ENCODE measurements around the gene ANKRD65. TPM values are rescaled to one million over a fixed set of nuclear protein-coding genes. Genes with fewer than 3 reads are reported as not detected.

The ANKRD65 gene
- total and polyA plus RNA-seq, 12 donors: 0.22 to 3.4 (median 1.6) TPM

DNA sequence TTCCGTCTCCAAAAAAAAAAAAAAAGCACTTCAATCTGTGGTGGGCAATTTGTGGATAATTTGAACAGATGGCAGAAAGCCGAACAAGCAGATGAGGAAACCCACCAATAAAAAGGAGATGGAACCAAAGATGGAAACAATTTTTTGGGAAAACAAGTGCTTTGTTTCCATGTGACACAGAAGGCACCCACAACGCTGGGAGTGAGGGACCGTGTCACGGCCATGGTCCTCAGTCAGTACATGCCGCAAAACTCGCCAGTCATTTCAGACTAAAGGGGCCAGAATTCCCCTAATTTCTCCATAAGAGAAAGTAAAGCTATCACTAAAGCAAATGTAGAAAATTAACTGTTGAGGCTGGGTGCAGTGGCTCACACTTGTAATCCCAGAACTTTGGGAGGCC, 27.0 kb downstream of the ANKRD65 start:
- Histone ChIP-seq H3K27ac (no peak overlapping the region), H3K36me3 (replicated peaks in 1 of 2) (peaks cover 0 to 90% of the 10 kb centered on the region in 2 donors), H3K27me3 (no peaks in the 10 kb centered on the region), H3K4me3 (no peak overlapping the region), H3K4me1 (replicated peaks in 1 of 2) (peaks cover 6 to 11% of the 10 kb centered on the region in 2 donors), H3K9me3 (replicated peaks in 1 of 3) (no peaks in the 10 kb centered on the region)
- no peak for TF ChIP-seq POLR2A (IDR thresholded peaks at IDR 0.05)
- TF ChIP-seq, protein P1, sequence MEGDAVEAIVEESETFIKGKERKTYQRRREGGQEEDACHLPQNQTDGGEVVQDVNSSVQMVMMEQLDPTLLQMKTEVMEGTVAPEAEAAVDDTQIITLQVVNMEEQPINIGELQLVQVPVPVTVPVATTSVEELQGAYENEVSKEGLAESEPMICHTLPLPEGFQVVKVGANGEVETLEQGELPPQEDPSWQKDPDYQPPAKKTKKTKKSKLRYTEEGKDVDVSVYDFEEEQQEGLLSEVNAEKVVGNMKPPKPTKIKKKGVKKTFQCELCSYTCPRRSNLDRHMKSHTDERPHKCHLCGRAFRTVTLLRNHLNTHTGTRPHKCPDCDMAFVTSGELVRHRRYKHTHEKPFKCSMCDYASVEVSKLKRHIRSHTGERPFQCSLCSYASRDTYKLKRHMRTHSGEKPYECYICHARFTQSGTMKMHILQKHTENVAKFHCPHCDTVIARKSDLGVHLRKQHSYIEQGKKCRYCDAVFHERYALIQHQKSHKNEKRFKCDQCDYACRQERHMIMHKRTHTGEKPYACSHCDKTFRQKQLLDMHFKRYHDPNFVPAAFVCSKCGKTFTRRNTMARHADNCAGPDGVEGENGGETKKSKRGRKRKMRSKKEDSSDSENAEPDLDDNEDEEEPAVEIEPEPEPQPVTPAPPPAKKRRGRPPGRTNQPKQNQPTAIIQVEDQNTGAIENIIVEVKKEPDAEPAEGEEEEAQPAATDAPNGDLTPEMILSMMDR (IDR thresholded peaks at IDR 0.05): no peak
- 94 to 96% (median 96%) methylated on average over 7 of the region's 7 CpGs for WGBS, 4 donors
- DNase-seq: no peak
- intact Hi-C loops (cut with DNase I): no loop called here

DNA sequence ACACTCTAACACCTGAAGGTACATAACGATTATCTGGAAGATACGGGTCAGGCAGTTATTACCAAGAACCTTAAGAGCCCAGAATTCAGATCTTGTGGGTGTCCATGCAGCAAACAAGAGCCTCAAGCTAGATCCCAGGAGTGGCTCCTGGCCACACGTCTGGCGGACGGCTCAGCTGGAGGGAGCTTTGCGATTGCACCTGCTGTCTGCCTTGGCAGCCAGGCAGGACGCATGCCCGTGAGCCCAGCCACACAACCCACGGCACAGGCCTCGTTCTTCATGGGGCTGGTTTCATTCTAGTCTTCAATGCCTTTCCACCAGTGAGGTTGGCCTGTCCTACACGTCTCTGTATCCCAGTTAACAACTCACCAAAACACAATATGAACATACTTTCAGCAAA, 27.6 kb downstream of the ANKRD65 start:
- no peak overlapping the region for H3K4me3 ChIP-seq
- TF ChIP-seq POLR2A (IDR thresholded peaks at IDR 0.05): no peak
- TF ChIP-seq, protein P1 (IDR thresholded peaks at IDR 0.05): no peak
- no peaks in the 10 kb centered on the region for H3K27me3 ChIP-seq
- WGBS, 4 donors: 89 to 96% (median 92%) methylated on average over 5 to 11 of the region's 11 CpGs
- peaks cover 6 to 10% of the 10 kb centered on the region in 2 donors for H3K4me1 ChIP-seq (replicated peaks in 1 of 2)
- intact Hi-C loops (cut with DNase I): no loop called here
- no peaks in the 10 kb centered on the region for H3K9me3 ChIP-seq (replicated peaks in 1 of 3)
- H3K27ac ChIP-seq: no peak overlapping the region
- H3K36me3 ChIP-seq (replicated peaks in 1 of 2): peaks cover 0 to 96% of the 10 kb centered on the region in 2 donors
- no peak for DNase-seq

DNA sequence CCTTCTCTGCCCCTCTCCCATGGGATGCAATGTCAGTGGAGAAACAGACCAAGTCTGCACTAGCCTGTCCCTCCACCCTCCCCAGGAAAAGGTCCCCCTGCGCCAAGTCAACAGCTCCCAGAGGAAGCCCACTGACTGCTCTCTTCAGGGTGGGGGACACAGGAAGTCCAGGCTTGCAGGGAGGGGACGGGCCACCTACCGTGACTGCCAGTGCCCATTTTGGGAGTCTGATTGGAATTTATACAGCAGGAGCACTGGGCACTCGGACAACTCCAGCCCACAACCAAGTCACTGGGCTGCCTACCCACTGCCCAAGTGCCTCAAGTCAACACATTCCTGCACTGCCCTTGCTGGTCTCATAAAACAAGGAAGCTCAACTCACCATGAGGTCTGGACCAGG, 28.1 kb downstream of the ANKRD65 start:
- peaks cover 0 to 100% of the 10 kb centered on the region in 2 donors for H3K36me3 ChIP-seq (replicated peaks in 1 of 2)
- whole genome bisulfite sequencing, 4 donors: 84 to 100% (median 92%) methylated on average over 3 to 4 of the region's 4 CpGs
- no peak for TF ChIP-seq POLR2A (IDR thresholded peaks at IDR 0.05)
- TF ChIP-seq, protein P1 (IDR thresholded peaks at IDR 0.05): no peak
- no peak overlapping the region for H3K4me3 ChIP-seq
- peaks cover 1 to 6% of the 10 kb centered on the region in 2 donors for H3K4me1 ChIP-seq (replicated peaks in 1 of 2)
- DNase-seq: no peak
- H3K9me3 ChIP-seq (replicated peaks in 1 of 3): no peaks in the 10 kb centered on the region
- no peaks in the 10 kb centered on the region for H3K27me3 ChIP-seq
- intact Hi-C loops (cut with DNase I): no loop called here
- H3K27ac ChIP-seq: no peak overlapping the region

DNA sequence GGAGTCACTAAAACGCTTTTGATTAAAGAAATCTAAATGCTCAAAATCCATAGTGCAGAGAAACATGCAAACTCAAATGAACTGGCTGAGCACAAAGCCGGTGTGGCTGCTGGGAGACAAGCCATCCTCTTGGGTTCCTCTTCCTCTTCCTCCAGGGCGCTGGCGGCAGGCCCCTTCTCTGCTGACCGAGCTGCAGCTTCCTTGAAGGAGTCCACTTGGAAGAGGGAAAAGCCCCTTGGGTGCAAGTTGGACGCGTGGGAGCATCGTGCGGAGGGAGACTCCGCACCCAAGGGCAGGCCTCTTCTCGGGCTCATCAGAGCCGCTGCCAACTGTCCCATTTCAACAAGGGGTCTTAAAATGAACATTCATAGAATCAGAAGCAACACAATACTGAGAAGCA, 29.9 kb downstream of the ANKRD65 start:
- peaks cover 0 to 100% of the 10 kb centered on the region in 2 donors for H3K36me3 ChIP-seq (replicated peaks in 1 of 2)
- no peaks in the 10 kb centered on the region for H3K9me3 ChIP-seq (replicated peaks in 1 of 3)
- H3K4me1 ChIP-seq (replicated peaks in 1 of 2): no peaks in the 10 kb centered on the region
- TF ChIP-seq, protein P1 (IDR thresholded peaks at IDR 0.05): no peak
- no peak for TF ChIP-seq POLR2A (IDR thresholded peaks at IDR 0.05)
- 80 to 87% (median 83%) methylated on average over 12 of the region's 12 CpGs for WGBS, 4 donors
- DNase-seq: no peak
- H3K27ac ChIP-seq: no peak overlapping the region
- no peak overlapping the region for H3K4me3 ChIP-seq
- H3K27me3 ChIP-seq: no peaks in the 10 kb centered on the region
- intact Hi-C loops (cut with DNase I): no loop called here
